Gastrocnemius medialis (tissue), 4 donors: ENCODE measurements around the gene ZNF775. TPM values are rescaled to one million over a fixed set of nuclear protein-coding genes. Genes with fewer than 3 reads are reported as not detected.

ENCODE experiments used
- ATAC-seq, 2 donors: fragments of 150-250 bp; one replicate each; pipeline ENCODE4 v1.9.1; 2016
- DNase-seq, 2 donors: peaks; one replicate each; pipeline ENCODE4 v3.0.0-alpha.2; 2019
- H3K27ac ChIP-seq, 4 donors: fragments of 200-600 bp; sonication (generic); 1 replicate in 1 of 4; 2 replicates in 3 of 4; pipeline ENCODE4 v1.5.1; 2016 to 2018; ENCODE audit warnings: mild to moderate bottlenecking in 2 of 4, moderate library complexity in 1 of 4
- H3K27me3 ChIP-seq, 3 donors: fragments of 200-600 bp; sonication (generic) in 2 of 3; 1 replicate in 1 of 3; 2 replicates in 2 of 3; pipeline versions ENCODE4 v1.5.1 to v1.6.0; 2016 to 2019; ENCODE audit warnings: mild to moderate bottlenecking in 1 of 3, moderate library complexity in 1 of 3
- H3K36me3 ChIP-seq, 2 donors: fragments of 200-600 bp; sonication (generic) in 1 of 2; one replicate each; pipeline ENCODE4 v1.5.1; 2017 to 2018
- H3K4me1 ChIP-seq, 2 donors: fragments of 200-600 bp; sonication (generic) in 1 of 2; one replicate each; pipeline ENCODE4 v1.5.1; 2016 to 2017; ENCODE audit warnings: mild to moderate bottlenecking in 2 of 2
- H3K4me3 ChIP-seq, 4 donors: fragments of 200-600 bp; sonication (generic) in 3 of 4; 1 replicate in 1 of 4; 2 replicates in 3 of 4; pipeline ENCODE4 v1.5.1; 2016 to 2019; ENCODE audit warnings: mild to moderate bottlenecking in 2 of 4
- H3K9me3 ChIP-seq, 3 donors: fragments of 200-600 bp; sonication (generic) in 2 of 3; 1 replicate in 1 of 3; 2 replicates in 2 of 3; pipeline ENCODE4 v1.5.1; 2016 to 2019
- POLR2A ChIP-seq, 2 donors: fragments of 450-650 bp; IDR thresholded peaks; one replicate each; pipeline ENCODE4 v1.6.1; 2017; ENCODE audit warnings: antibody characterized with exemption in 2 of 2, mild to moderate bottlenecking in 2 of 2, moderate library complexity in 2 of 2
- in situ Hi-C, 4 donors: fragments of 200-750 bp; cut with MboI; loops; one replicate each; pipeline versions ENCODE4 v1.15.0 to v1.8.0; 2017; ENCODE audit warnings: low sequenced_read_pairs in 4 of 4
- intact Hi-C: fragments of 100-400 bp; cut with DNase I; formaldehyde crosslinking; loops from one replicate; pipeline ENCODE4 v1.15.1; 2023; ENCODE audit warnings: low total_unique reads
- total RNA-seq, 4 donors: library from RNA; depleted of rRNA; stranded (reverse); fragments of >200 nt; gene quantifications; one replicate each; pipeline versions ENCODE4 v1.1.0 to v1.2.3, GENCODE V29; 2016
- TF ChIP-seq, protein P1 (sequence below), 5 experiments: fragments of 450-650 bp in 3 of 5; fragments of 200-600 bp in 2 of 5; sonication (generic) in 2 of 5; IDR thresholded peaks in 4 of 5; conservative IDR thresholded peaks in 1 of 5; 1 replicate in 4 of 5; 2 replicates in 1 of 5; pipeline ENCODE4 v1.5.1; 2016 to 2019; ENCODE audit warnings: antibody characterized with exemption in 5 of 5, mild to moderate bottlenecking in 3 of 5, moderate library complexity in 3 of 5

Gene ZNF775
- total RNA-seq, 4 donors from 2014 or later = 3.1 to 7.5 (median 3.3) TPM

- H3K27ac ChIP-seq = no peak overlapping the region
- no peak overlapping the region for H3K4me3 ChIP-seq
- no peak for ATAC-seq
- no peaks in the 10 kb centered on the region for H3K9me3 ChIP-seq
- peaks cover 5 to 11% of the 10 kb centered on the region in 2 donors for H3K4me1 ChIP-seq
- peaks cover 13 to 32% (median 26%) of the 10 kb centered on the region in 3 donors for H3K27me3 ChIP-seq
- DNase-seq = no peak
- in situ Hi-C loops (no loop called here), intact Hi-C loops (no loop called here)
- H3K36me3 ChIP-seq = no peaks in the 10 kb centered on the region
- no peak for TF ChIP-seq POLR2A (IDR thresholded peaks at IDR 0.05)
- TF ChIP-seq, protein P1, sequence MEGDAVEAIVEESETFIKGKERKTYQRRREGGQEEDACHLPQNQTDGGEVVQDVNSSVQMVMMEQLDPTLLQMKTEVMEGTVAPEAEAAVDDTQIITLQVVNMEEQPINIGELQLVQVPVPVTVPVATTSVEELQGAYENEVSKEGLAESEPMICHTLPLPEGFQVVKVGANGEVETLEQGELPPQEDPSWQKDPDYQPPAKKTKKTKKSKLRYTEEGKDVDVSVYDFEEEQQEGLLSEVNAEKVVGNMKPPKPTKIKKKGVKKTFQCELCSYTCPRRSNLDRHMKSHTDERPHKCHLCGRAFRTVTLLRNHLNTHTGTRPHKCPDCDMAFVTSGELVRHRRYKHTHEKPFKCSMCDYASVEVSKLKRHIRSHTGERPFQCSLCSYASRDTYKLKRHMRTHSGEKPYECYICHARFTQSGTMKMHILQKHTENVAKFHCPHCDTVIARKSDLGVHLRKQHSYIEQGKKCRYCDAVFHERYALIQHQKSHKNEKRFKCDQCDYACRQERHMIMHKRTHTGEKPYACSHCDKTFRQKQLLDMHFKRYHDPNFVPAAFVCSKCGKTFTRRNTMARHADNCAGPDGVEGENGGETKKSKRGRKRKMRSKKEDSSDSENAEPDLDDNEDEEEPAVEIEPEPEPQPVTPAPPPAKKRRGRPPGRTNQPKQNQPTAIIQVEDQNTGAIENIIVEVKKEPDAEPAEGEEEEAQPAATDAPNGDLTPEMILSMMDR (IDR thresholded peaks at IDR 0.05 in 4 of 5, conservative IDR thresholded peaks at IDR 0.05 in 1 of 5) = no peak
Measured at GRCh38 chr7:150337179-150337578, 42.0 kb upstream of the ZNF775 start.

DNA sequence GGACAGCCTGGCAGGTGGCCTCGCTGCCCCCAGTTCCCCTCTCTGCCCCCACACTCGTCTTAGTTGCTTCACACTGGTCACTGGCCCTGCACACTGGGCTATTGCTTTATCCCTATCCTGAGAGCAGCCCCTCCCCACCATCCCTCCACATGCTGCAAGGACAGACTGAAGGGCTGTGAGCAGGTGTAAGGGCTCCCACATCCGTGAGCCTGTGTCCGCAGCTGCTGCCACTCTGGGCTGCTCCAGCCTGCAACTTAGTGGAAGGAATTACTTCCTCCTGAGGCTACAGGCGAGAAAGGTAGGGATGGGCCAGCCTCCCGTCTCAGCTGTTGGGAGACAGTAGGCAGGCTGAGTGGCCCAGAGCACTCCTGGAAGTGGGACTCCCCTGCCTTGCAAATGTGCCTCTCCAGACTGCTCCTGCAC, 41.5 kb upstream of the ZNF775 start:
- no peak overlapping the region for H3K4me3 ChIP-seq
- in situ Hi-C loops = no loop called here
- H3K9me3 ChIP-seq = no peaks in the 10 kb centered on the region
- no peak for TF ChIP-seq POLR2A (IDR thresholded peaks at IDR 0.05)
- TF ChIP-seq, protein P1 (IDR thresholded peaks at IDR 0.05 in 4 of 5, conservative IDR thresholded peaks at IDR 0.05 in 1 of 5) = no peak
- H3K36me3 ChIP-seq = no peaks in the 10 kb centered on the region
- H3K27me3 ChIP-seq = peaks cover 13 to 37% (median 31%) of the 10 kb centered on the region in 3 donors
- intact Hi-C loops = no loop called here
- DNase-seq (no peak), ATAC-seq (no peak)
- peaks cover 5 to 11% of the 10 kb centered on the region in 2 donors for H3K4me1 ChIP-seq
- no peak overlapping the region for H3K27ac ChIP-seq

DNA sequence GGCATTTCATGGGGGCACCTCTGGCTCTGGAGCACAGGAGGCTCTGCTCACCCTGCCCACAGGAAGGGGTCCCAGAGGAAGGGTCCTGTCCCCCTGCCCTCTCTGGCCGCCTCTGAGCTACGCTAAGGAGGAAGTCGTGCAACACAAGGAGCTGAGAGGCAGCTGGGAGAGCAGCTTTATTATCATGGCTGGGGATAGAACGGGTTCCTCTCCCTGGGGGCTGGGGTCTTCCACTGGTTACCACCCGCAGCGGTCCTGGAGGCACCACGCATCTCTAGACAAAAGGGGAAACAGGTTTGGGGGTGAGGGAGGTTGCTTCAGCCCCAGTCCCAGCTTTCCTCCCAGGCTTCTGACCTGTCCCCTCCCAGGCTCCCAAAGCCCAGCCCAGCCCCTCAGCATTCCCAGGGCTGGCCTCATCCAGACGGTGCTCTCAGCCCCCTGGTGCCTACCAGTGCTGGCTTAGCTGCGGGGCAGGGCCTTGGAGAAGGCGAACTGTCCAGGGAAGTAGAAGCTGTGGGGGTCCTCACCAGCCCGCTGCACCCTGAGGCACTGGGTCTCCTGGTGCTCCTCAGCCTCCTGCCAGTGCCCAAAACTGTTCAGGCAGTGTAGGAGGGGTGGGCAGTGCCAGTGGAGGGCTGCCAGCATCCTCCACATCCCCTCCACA, 40.8 kb upstream of the ZNF775 start:
- Histone ChIP-seq H3K9me3 (no peaks in the 10 kb centered on the region), H3K4me3 (no peak overlapping the region), H3K27ac (no peak overlapping the region), H3K4me1 (peaks cover 5 to 11% of the 10 kb centered on the region in 2 donors), H3K36me3 (no peaks in the 10 kb centered on the region), H3K27me3 (peaks cover 13 to 39% (median 38%) of the 10 kb centered on the region in 3 donors)
- no peak for TF ChIP-seq POLR2A (IDR thresholded peaks at IDR 0.05)
- TF ChIP-seq, protein P1 (IDR thresholded peaks at IDR 0.05 in 4 of 5, conservative IDR thresholded peaks at IDR 0.05 in 1 of 5) = no peak
- ATAC-seq = no peak
- intact Hi-C loops (no loop called here), in situ Hi-C loops (no loop called here)
- no peak for DNase-seq

- intact Hi-C loops = no loop called here
- ATAC-seq (no peak), DNase-seq (no peak)
- in situ Hi-C loops = no loop called here
- Histone ChIP-seq H3K4me3 (no peak overlapping the region), H3K36me3 (no peaks in the 10 kb centered on the region), H3K27ac (no peak overlapping the region), H3K9me3 (no peaks in the 10 kb centered on the region), H3K27me3 (peaks cover 13 to 47% (median 39%) of the 10 kb centered on the region in 3 donors), H3K4me1 (peaks cover 5 to 11% of the 10 kb centered on the region in 2 donors)
- TF ChIP-seq, protein P1 (IDR thresholded peaks at IDR 0.05 in 4 of 5, conservative IDR thresholded peaks at IDR 0.05 in 1 of 5) = no peak
- no peak for TF ChIP-seq POLR2A (IDR thresholded peaks at IDR 0.05)
Measured at GRCh38 chr7:150339409-150339809, 39.7 kb upstream of the ZNF775 start.
